Activated CD4-positive, alpha-beta T cell treated with anti-CD3 and anti-CD28 coated beads for 48 hours (primary cell): ENCODE measurements around the gene DNAAF8.

ENCODE experiments used
- DNase-seq: peaks from one replicate; pipeline ENCODE4 v3.0.0-alpha.2; 2020

The DNAAF8 gene

DNA sequence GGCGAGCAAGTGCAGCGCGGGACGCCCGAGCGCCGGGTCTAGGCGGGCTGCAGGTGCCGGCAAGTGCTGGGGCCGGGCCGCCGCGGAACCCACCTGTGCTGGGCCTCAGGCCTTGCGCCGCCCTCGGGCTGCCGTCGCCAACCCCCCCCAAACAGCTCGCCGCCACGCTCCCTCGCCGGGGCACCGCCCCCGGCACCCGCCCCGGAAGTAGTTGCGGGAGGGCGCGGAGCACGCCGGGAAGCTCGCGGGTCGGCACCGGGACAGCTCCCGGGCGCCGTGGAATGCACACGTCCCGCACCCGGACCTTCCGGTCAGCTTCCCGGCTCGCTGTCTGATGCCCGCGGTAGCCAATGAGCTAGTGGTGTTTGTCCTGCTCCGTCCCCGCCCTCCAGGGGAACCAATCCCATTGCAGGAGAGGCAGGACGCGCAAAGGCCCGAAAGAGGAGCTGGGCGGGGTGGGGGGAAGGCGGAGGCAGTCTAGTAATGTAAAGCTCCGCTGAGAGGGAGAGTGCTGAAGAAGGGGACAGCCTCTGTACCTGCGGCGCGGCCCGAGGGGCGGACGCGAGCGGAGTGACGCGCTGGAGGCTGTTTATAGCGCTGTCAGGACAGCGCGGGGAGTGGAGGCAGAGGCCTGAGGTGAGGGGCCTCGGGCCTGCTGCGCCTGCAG lies at the start of gene DNAAF8, which contains the start of gene ANKS3:
Gene DNAAF8 (plus strand): TSS at position 475 of the 667 bp plus-strand sequence. CDS start 1,978 bp downstream, outside the sequence.
Gene ANKS3 (minus strand): TSS at position 209 of the 667 bp plus-strand sequence. CDS start 4,122 bp downstream, outside the sequence.
- DNase-seq = peak; percentile 85

DNA sequence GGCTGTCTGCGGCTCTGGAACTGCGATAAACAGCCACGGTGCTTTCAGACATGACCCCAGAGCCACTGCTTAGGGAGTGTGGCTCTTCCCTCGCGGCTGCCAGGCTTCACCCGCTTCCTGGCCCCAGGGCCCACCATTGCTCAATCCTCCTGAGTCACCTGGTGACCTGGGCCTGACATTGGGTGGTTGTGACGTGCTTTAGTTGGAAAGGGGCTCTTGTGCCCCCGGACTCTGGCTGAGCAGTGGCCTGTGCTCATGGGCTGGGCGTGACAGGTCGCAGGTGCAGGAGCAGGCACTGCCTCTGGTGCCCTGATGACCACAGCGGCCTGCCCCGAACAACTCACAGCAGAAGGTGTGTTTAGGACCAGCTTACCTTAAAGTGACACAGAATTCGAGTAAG lies 49.6 kb upstream of the DNAAF8 start:
- DNase-seq = no peak

DNA sequence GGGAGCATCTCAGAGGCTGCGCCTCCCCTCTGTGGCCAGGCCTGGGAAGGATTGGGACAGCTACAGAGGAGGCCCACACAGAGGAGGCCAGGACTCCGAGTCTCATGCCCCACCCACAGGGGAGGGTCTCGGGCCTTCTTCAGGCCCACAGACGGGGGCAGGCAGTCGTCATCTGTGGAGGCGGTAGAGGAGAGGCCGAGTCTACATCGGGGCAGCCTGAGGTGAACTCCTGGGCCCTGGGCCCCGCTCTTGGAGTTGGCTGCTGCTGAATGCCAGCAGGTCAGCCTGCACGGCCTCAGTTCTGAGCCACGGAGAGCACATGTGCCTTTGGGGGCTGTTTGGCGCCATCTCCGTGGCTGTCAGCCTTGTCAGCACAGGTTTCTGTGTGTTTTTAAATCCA lies 49.0 kb upstream of the DNAAF8 start:
- no peak for DNase-seq

DNA sequence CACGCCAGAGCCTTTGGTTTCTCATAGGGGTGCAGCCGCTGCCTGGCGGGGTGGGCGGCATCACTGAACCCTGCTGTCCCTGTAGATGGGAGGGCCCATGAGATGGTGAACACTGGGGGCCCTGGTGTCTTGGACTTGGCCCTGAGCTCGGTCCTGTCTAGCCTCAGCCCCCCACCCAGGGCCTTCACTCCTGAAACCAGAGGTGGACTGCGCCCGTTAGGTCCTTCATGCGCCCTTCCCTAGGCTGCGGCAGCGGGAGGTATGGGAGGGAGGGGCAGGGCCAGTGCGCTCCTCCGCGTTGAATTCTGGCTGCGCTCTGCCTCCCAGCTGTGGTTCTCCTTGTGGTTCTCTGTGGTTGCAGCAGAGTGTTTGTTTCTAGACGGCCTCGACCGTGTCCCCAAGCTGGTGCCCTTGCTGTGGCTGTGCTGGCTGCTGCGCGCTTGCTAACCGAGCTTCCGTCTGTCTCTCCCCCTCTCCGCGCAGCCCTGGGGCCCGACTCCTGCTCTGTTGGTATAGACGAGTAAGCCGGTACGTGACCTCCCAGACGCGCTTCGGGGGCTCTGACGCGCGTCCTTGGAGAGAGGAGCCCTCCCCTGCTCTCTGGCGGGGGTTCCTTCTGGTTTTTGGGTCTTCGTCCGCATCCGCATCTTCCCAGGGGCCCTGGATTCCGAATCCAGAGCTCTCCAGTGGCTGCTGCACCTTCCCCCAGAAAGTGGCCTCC lies 48.4 kb upstream of the DNAAF8 start:
- no peak for DNase-seq

DNA sequence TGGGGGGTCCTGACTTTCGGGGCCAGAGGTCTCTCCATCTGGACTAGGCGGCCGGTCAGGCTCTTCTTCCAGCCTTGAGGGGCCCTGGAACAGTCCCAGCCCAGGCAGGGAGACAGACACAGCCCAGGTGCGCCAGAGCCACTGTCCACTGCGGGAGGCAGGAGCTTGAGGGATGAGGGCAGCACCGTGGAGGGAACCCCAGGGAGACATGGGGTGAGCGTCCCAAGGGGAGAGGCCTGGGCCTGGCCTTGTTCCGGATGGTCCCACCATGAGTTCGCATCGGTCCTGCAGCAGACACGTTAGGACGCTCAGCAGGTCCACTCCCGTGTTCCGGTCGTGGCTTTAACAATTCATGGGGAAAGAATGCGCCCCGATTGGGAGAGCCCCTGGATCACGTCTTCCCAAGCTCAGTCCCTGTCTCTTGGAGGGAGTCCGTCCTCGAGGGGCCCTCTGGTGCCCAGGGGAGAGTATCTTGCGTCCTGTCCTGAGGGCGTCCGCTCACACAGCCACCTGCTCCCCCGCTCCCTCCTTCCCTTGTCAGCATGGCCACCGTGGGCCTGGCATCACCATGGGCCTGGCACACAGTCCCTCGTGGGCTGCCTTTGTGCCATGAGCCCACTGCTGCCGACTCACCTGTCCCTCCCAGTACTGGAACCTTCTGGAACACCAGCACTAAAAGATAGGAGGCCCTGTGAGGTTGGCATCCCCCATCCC lies 47.7 kb upstream of the DNAAF8 start:
- no peak for DNase-seq

DNA sequence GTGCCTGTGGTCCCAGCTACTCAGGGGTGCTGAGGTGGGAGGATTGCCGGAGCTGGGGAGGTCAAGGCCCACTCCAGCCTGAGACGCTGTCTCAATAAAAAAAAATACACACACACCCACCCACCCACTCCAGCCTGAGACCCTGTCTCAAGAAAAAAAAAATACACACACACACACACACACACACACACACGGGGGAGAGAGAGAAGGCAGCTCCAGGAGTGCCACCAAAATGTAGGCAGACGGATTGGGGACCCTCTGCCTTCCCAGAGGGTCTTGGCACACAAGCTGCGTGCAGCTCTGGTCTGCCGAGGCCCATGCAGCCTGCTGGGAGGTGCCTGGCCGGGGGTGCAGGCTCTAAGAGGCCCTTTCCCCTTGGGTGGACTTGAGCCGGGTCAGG lies 46.9 kb upstream of the DNAAF8 start:
- no peak for DNase-seq

DNA sequence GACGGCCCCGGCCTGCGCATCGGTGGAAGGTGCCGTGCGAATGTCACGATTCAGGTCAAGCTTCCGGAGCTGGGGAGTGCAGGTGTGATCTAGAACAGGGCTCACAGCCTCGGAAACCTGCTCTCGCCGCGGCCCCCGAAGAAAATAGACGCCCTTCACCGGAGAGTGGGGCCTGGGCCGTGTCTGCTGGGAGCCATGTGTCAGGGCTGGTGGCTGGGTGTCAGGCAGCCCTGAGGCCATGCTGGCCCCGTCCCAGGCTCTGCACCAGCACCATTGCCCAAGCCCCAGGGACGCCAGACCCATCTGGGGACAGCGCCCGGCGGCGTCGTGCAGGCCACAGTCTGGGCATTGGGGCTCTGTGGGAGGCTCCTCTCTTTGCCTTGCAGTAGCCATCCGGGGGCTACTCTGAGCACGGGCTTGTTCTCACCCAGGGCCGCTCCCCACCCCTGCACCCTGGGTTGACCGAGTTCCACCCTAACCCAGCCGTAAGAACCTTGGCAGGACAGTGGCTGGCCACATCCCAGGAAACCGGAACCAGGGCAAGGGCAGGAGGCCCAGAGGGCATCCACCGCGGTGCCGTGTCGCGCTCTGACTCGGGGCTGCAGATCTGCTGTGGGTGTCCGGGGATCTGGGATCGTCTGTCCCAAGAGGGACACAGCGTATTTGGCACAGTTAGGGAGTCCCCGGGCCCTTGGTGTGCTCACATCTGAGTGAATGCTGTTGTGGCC lies 46.2 kb upstream of the DNAAF8 start:
- DNase-seq = no peak

DNA sequence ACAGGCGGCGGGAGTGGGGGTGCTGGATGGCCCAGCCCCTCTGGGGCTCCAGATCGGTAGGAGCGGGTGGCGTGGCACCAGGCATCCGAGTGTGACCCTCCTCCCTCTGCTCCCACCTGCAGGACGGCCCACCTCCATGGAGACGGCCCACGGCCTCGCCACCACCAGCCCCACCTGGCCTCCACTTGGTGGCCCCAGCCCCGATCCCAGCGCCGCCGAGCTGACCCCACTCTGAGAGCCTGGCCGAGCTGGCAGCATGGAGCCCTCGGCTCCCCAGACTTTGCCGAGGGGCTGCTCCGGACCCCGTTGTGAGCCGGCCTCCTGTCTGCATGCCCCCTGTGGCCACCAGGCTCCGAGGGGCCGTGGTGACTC lies 45.7 kb upstream of the DNAAF8 start:
- no peak for DNase-seq

DNA sequence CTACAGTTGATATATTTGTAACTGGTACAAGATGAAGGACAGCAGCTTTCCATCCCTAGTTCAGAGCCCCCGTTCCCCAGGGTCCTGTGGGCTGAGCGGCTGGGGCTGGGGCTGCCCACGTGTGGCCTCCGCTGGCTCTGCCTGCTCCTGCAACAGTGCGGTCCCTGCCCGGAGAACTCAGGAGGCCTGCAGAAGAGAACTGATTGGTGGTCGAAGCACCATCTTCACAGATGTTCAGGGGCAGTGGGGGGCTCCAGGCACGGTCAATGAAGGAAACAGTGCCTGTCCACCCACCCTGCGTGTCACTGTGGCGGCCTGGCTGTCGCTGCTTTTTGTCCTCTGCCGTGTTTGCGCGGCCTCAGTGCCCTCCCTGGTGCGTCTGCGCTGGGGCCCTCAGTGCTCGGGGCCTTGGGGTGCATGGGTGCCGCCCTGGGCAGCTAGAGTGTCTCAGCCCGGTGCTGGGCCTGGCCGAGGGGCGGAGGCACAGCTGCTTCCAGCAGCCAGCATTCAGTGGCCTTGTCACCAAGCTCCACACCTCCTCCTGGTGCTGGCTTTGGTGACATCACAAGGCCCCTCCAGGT lies 45.2 kb upstream of the DNAAF8 start:
- no peak for DNase-seq

DNA sequence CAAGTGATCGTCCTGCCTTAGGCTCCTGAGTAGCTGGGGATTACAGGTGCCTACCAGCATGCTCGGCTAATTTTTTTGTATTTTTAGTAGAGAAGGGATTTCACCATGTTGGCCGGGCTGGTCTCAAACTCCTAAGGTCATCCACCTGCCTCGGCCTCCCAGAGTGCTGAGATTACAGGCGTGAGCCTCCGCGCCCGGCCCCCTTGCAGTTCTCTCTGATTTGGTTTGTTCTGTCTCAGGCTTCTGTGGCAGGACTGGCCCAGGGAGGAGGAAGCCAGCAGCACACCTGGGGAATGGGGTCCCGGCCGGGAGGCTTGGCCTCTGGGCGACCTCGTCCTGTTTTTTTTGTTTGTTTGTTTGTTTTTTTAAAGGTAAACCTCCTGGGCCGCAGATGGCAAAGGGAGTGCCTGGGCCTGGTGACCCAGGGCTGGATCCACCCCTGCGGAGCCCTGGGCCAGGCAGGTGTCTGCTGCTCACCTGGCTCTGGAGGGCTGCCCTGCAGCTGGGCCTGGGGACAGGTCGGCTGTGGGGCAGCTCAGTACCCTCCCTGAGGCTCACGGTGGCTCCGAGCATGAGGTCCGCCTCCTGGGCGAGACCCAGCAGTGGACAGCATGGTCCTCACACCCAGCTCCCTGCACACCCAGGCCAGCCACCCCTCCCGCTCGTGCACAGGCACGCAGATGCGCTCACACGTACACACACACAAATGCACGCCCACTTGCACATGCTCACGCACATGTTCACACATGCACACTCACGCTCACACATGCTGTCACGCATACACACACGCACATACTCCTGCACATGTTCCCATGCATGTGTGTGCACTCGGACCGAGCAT lies 44.3 kb upstream of the DNAAF8 start:
- DNase-seq = no peak

DNA sequence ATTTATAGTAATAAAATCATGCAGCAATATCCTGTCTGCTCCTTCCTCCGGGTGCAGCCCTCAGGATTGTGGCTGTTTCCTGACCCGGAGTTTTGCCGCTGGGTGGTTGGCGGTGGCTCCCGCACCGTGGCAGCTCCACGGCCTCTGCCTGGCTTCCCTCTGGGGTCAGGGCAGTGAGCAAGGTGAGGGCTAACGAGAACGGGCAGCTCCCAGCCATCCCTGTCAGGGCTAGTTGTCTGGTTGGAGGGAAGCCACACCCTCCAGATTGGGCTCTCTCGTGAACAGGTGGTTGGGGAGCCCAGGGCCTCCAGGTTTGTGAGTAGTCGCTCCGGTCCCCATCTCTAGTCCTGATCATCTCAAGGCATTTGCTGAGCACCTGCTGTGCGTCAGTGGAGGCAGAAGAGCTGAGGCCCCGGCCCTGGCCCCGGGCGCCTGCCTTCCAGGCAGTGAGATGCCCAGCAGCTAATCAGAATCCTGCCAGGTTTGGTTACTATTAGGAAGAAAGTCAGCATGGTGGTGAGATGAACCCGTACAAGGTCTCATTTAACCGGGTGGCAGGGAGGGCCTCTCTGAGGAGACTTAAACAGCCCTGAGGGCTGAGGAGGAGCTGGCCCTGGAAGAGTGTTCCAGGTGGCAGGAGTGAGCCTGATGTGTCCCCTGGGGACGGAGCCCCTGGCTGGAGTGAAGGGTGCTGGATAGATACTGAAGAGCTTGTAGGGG lies 43.2 kb upstream of the DNAAF8 start:
- no peak for DNase-seq

DNA sequence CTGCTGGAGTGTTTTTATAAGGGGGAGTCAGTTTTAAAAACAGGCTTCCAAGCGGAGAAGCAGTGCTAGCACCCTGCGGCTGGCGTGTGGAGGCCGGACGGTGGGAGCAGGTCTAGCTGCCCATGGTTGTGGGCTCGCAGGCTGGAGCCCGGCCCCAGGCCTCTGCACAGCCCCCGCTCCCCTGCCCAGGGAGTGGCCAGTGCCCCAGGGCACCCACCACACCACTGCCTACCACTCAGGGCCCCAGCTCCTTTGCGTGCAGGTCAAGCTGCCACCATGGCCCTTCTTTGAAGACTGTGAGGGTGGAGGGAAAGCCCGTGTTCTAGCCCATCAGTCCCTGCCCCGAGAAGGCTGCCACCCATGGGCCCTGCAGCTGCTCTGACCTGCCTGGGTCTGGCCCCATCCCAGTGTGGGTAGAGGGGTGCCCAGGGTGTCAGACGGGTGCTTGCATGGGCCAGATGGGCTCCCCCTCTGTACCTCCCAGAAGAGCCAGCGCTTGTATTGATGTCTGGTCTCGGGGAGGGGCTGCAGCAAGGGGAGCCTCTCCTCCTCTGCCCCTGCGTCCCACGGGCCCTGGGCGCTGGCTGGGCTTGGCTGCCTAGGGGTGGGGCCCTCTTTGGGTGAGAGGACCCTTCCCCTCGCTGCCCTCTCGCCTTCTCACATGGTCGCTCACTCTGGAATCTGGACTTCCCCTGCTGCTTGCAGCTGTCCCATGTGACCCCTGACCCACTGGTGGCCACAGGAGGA lies 42.5 kb upstream of the DNAAF8 start:
- DNase-seq = no peak

DNA sequence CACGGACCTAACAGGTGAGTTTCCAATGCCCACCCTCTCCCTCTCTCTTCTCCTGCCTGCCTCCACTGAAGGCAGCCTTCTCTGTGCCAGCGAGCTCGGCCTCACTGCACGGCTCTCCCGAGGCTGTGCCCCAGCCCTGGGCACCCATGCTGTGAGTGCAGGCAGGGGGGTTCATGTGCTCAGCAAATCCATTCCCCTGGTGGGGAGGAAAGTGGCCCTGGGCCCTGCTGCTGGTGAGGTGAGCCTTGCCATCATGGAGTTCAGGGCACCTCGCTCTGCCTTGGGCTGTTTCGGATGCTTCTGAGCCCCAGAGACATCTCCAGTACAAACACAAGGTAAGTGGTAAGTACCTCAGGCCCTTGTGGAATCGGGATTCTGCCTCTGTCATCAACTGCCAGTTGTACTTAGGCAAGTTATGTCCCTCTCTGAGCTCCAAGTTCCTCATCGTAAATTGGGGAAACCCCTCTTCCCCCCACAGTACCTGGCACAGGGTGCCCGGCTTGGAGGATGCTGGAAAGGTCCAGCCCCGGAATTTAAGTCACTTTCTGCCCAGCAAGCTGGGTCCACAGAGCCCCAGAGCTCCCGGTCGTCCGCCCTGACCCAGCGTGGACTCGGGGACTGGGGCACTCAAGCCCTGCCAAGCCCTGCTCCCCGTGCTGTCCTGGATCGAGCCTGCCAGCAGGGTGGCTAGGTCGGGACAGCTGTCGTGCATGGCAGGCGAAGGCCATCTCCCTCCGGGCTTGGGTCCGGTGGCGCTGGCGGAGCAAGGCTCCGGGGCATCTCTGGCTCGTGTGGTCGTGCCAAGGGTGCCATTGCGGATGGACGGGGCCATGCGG lies 41.7 kb upstream of the DNAAF8 start:
- DNase-seq = peak; percentile 31

DNA sequence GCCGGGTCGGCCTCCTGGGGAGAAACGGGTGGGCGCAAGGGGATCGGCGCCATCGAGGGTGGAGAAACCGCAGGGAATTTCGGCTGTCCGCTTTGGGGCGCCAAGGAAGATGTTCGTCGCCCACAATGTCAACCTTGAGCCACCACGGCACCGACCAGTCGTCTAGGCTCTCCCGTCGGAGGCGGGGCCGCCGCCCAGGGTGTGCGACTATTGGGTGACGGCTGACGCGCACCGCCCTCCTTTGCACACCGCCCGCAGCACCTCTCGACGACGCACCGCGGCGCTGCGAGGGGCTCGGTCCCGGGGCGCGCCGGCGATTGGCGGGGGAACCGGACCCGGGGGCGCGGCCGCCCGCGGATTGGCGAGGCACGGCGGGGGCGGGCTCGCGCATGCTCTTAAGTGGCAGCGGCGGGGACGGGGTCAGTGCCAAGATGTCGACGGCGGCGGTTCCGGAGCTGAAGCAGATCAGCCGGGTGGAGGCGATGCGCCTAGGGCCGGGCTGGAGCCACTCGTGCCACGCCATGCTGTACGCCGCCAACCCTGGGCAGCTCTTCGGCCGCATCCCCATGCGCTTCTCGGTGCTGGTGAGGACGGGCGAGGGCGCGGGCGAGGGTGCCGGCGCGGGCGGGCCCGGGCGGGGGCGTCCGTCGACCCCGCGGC lies 40.9 kb upstream of the DNAAF8 start, which contains the start of gene NUDT16L1:
Gene NUDT16L1 (plus strand): TSS at position 267 of the 660 bp plus-strand sequence. CDS start 165 bp downstream, at position 432.
- DNase-seq = peak; percentile 97

DNA sequence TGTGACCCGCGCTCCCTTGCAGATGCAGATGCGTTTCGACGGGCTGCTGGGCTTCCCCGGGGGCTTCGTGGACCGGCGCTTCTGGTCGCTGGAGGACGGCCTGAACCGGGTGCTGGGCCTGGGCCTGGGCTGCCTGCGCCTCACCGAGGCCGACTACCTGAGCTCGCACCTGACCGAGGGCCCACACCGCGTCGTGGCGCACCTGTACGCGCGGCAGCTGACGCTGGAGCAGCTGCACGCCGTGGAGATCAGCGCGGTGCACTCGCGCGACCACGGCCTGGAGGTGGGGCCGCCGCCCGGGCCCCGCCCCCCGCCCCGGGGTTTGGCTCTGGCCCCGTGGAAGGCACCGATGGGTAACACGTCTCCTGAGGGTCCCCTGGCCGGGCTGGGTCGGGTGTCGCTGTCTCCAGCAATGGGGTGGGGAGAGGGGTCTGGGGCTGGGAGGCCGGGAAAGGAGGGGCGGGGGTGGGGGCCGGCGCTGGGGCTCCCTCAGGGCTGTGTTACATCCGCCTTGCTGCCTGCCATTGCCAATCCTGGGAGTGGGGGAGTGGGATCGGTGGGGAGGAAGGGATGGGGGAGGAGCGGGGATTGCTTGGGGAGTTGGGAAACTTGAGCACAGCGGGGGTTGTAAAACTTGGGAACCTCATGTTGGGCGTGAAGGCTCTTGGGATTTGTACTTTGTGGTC lies 40.2 kb upstream of the DNAAF8 start:
- peak; percentile 54 for DNase-seq

DNA sequence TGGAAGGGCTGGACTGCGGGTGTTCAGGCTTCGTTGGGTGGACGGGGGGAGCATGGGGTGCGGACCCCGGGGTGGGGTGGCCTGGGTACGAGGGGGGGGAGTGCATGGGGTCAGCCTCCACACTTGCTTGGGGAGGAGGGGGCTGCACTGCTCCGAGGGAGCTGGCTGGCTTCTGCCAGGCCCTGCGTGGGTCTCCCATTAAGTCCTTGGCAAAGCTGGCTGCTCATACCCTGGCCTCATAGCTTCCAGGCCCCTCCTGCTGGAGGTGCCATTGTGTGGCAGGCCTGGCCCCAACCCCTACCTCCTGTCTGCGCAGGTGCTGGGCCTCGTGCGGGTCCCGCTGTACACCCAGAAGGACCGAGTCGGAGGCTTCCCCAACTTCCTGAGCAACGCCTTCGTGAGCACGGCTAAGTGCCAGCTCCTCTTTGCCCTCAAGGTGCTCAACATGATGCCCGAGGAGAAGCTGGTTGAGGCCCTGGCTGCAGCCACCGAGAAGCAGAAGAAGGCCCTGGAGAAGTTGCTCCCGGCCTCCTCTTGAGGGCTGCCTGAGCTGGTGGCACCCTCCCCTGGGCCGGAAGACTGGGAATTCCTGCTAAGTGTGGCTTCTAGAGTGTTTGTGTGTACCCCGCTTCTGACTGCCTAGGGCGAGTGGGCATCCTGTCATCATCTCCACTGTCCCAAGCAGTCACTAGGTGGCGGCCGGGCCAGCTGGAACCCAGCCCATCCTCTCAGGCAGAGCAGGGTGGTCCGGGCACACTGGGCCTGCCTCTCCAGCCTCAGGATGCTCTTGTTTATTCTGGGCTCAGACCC lies 39.5 kb upstream of the DNAAF8 start:
- DNase-seq = no peak
